Panc1 (cell line): ENCODE measurements around the gene SGPP2. TPM values are rescaled to one million over a fixed set of nuclear protein-coding genes. Genes with fewer than 3 reads are reported as not detected.

ENCODE experiments used
- ATAC-seq: fragments of 200-7000 bp; cut with Tn5 transposase; 2 replicates; pipeline ENCODE4 v1.9.1; 2020; ENCODE audit warnings: mild to moderate bottlenecking, moderate library complexity
- BruUV-seq: library from RNA; stranded (reverse); fragments of 400-500 nt; replicated peaks from 2 replicates; lab custom pipeline; 2021; lab: Mats Ljungman, UMichigan
- CTCF ChIA-PET: fragments of 300-600 bp; sonication (Branson Sonifier 250); formaldehyde crosslinking; loops from one replicate; lab custom pipeline; 2022; ENCODE audit warnings: antibody characterized with exemption; lab: Charles Lee
- POLR2A ChIA-PET: fragments of 300-600 bp; sonication (Branson Sonifier 250); formaldehyde crosslinking; loops from one replicate; lab custom pipeline; 2022; ENCODE audit warnings: antibody characterized with exemption; lab: Charles Lee
- DNase-seq: peaks from one replicate; pipeline ENCODE4 v3.0.0-alpha.2; 2010; ENCODE audit warnings: low read depth, low spot score
- H3K27ac ChIP-seq: 2 replicates; pipeline ENCODE4 v1.5.1; 2011; ENCODE audit warnings: mild to moderate bottlenecking, low read length, inconsistent platforms
- H3K27me3 ChIP-seq: fragments of 200-500 bp; sonication (Bioruptor generic); 2 replicates; pipeline ENCODE4 v1.6.0; 2014; ENCODE audit warnings: low read length, inconsistent platforms; ENCODE audit not compliant: control insufficient read depth, insufficient read depth
- H3K36me3 ChIP-seq: fragments of 200-500 bp; sonication (Bioruptor generic); 2 replicates; pipeline ENCODE4 v1.5.1; 2014; ENCODE audit warnings: inconsistent platforms, mild to moderate bottlenecking, low read length, moderate library complexity; ENCODE audit not compliant: control insufficient read depth, insufficient read depth
- H3K4me1 ChIP-seq: 2 replicates; pipeline ENCODE4 v1.5.1; 2011; ENCODE audit warnings: inconsistent platforms, mild to moderate bottlenecking, low read length, moderate library complexity; ENCODE audit not compliant: control insufficient read depth, insufficient read depth
- H3K4me3 ChIP-seq, 2 experiments: 2 replicates each; pipeline ENCODE4 v1.5.1; 2011 to 2012; ENCODE audit warnings: low read depth in 2 of 2, low read length in 2 of 2, mild to moderate bottlenecking in 2 of 2, inconsistent platforms in 1 of 2, moderate library complexity in 1 of 2
- H3K9me3 ChIP-seq: fragments of 200-500 bp; sonication (Bioruptor generic); 2 replicates; pipeline ENCODE4 v1.5.1; 2014; ENCODE audit warnings: low read depth, mild to moderate bottlenecking, inconsistent platforms, low read length, moderate library complexity; ENCODE audit not compliant: control insufficient read depth, insufficient read depth
- POLR2AphosphoS5 ChIP-seq: IDR thresholded peaks from 2 replicates; pipeline ENCODE4 v1.6.1; 2012; ENCODE audit warnings: mild to moderate bottlenecking, low read depth, low read length, moderate library complexity
- SIN3A ChIP-seq: IDR thresholded peaks from 2 replicates; pipeline ENCODE4 v1.6.1; 2012; ENCODE audit warnings: low read depth, mild to moderate bottlenecking, low read length, moderate library complexity, borderline replicate concordance; ENCODE audit not compliant: insufficient read depth
- TCF7L2 ChIP-seq: IDR thresholded peaks from 2 replicates; pipeline ENCODE4 v1.6.1; 2011; ENCODE audit warnings: mild to moderate bottlenecking, low read depth, low read length, inconsistent platforms
- in situ Hi-C: cut with HindIII; loops from 2 replicates; pipeline ENCODE4 v1.10.0; 2016; ENCODE audit warnings: low sequenced_read_pairs, low pct_unique_long_range_greater_than_20kb
- intact Hi-C: fragments of 100-400 bp; cut with micrococcal nuclease; formaldehyde crosslinking; loops from one replicate; pipeline ENCODE4 v1.10.0; 2022; ENCODE audit not compliant: unreplicated experiment
- total RNA-seq: library from RNA; stranded (reverse); gene quantifications from one replicate; pipeline ENCODE4 v1.2.1, GENCODE V29; 2021; ENCODE audit not compliant: unreplicated experiment
- TF ChIP-seq, protein P1 (sequence below), 2 experiments: IDR thresholded peaks; 2 replicates each; pipeline ENCODE4 v1.6.1; 2011 to 2012; ENCODE audit warnings: low read depth in 2 of 2, control low read depth in 1 of 2, low read length in 1 of 2, mild to moderate bottlenecking in 1 of 2, moderate library complexity in 1 of 2; ENCODE audit not compliant: insufficient read depth in 1 of 2
- TF ChIP-seq, protein P2 (sequence below): fragments of 450-650 bp; IDR thresholded peaks from 2 replicates; pipeline ENCODE4 v1.5.1; 2017; ENCODE audit warnings: mild to moderate bottlenecking

Gene SGPP2
- total RNA-seq, 1 experiment from 2014 or later: 0.05 TPM

DNA sequence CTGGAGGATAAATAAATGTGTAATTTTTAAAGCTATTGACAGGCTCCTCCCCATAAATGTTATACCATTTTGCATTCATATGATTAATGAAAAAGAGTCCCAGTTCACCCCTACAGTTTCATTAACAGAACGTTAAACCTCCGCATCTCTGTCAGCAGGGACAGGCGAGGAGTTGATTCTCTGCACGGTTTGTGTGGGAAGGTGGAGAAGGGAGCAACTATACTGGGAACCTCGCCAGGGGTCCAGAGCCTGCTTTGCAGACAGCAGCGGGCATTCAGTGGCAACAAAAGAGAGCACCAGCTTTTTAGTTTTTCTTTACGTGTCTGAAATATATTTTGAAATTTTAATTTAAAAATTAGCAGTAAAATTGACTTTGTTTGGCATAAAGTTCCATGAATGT is 130.2 kb downstream of the SGPP2 start:
- Histone ChIP-seq H3K4me1 (no peaks in the 10 kb centered on the region), H3K36me3 (no peaks in the 10 kb centered on the region), H3K27me3 (peaks cover 4% of the 10 kb centered on the region; the same call in 1 of the 2 replicates), H3K9me3 (no peaks in the 10 kb centered on the region), H3K4me3 (no peak overlapping the region), H3K27ac (no peak overlapping the region)
- intact Hi-C loops (no loop called here), in situ Hi-C loops (no loop called here)
- TF ChIP-seq, protein P1, sequence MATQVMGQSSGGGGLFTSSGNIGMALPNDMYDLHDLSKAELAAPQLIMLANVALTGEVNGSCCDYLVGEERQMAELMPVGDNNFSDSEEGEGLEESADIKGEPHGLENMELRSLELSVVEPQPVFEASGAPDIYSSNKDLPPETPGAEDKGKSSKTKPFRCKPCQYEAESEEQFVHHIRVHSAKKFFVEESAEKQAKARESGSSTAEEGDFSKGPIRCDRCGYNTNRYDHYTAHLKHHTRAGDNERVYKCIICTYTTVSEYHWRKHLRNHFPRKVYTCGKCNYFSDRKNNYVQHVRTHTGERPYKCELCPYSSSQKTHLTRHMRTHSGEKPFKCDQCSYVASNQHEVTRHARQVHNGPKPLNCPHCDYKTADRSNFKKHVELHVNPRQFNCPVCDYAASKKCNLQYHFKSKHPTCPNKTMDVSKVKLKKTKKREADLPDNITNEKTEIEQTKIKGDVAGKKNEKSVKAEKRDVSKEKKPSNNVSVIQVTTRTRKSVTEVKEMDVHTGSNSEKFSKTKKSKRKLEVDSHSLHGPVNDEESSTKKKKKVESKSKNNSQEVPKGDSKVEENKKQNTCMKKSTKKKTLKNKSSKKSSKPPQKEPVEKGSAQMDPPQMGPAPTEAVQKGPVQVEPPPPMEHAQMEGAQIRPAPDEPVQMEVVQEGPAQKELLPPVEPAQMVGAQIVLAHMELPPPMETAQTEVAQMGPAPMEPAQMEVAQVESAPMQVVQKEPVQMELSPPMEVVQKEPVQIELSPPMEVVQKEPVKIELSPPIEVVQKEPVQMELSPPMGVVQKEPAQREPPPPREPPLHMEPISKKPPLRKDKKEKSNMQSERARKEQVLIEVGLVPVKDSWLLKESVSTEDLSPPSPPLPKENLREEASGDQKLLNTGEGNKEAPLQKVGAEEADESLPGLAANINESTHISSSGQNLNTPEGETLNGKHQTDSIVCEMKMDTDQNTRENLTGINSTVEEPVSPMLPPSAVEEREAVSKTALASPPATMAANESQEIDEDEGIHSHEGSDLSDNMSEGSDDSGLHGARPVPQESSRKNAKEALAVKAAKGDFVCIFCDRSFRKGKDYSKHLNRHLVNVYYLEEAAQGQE (IDR thresholded peaks at IDR 0.05; ENCODE audit: insufficient read depth in 1 of 2, low read depth in 2 of 2, low read length in 1 of 2): no peak
- TF ChIP-seq TCF7L2 (no peak), SIN3A (no peak), POLR2AphosphoS5 (no peak)
- TF ChIP-seq, protein P2, sequence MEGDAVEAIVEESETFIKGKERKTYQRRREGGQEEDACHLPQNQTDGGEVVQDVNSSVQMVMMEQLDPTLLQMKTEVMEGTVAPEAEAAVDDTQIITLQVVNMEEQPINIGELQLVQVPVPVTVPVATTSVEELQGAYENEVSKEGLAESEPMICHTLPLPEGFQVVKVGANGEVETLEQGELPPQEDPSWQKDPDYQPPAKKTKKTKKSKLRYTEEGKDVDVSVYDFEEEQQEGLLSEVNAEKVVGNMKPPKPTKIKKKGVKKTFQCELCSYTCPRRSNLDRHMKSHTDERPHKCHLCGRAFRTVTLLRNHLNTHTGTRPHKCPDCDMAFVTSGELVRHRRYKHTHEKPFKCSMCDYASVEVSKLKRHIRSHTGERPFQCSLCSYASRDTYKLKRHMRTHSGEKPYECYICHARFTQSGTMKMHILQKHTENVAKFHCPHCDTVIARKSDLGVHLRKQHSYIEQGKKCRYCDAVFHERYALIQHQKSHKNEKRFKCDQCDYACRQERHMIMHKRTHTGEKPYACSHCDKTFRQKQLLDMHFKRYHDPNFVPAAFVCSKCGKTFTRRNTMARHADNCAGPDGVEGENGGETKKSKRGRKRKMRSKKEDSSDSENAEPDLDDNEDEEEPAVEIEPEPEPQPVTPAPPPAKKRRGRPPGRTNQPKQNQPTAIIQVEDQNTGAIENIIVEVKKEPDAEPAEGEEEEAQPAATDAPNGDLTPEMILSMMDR: no peak
- DNase-seq: no peak
- ATAC-seq: no peak
- no TSS peak for BruUV-seq
- ChIA-PET POLR2A (no interaction called here), CTCF (no interaction called here)

DNA sequence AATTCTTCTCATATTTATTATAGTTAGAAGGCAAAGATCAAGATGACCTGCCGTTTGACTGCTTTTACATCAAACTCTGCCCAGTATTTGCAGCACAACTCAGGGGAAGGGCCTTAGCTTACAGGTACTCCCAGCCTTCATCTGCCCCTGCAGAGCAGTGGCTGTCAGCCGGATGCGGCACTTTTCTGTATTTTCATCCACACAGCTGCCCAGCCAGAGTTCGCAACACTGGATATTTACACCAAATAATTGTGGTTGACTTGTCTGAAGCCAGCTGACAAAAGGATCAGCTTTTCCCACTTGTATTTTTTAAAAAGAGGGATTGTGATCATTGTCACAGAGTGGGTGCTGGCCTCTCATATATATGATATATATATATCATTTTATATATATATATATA is 136.8 kb downstream of the SGPP2 start:
- H3K27me3 ChIP-seq: no peaks in the 10 kb centered on the region
- H3K27ac ChIP-seq: no peak overlapping the region
- H3K4me3 ChIP-seq: no peak overlapping the region
- intact Hi-C loops (loop anchor here (5.0 kb wide), 1 partner anchor 504 kb away; no protein-coding TSS in a partner anchor), in situ Hi-C loops (no loop called here)
- ChIA-PET CTCF (interaction anchor here (1.2 to 1.6 kb wide), 2 partner anchors 243 to 523 kb away, joined by 3 to 10 read pairs; no protein-coding TSS in a partner anchor), POLR2A (interaction anchor here (0.7 kb wide), 1 partner anchor 150 kb away, joined by 6 read pairs; no protein-coding TSS in a partner anchor)
- no peak for TF ChIP-seq POLR2AphosphoS5
- no peaks in the 10 kb centered on the region for H3K9me3 ChIP-seq
- BruUV-seq: no TSS peak
- H3K4me1 ChIP-seq: no peaks in the 10 kb centered on the region
- H3K36me3 ChIP-seq: no peaks in the 10 kb centered on the region
- ATAC-seq: no peak
- DNase-seq: no peak
